K562 (cell line): ENCODE measurements around the gene KCNK3. TPM values are rescaled to one million over a fixed set of nuclear protein-coding genes. Genes with fewer than 3 reads are reported as not detected.

Experiments used
- ATAC-seq: fragments of 200-7000 bp; cut with Tn5 transposase; 3 replicates; pipeline ENCODE4 v1.9.1; 2020; ENCODE audit warnings: moderate library complexity
- BruUV-seq: library from RNA; stranded (reverse); fragments of 400-500 nt; replicated peaks from 2 replicates; lab custom pipeline; 2021; lab: Mats Ljungman, UMichigan
- CTCF ChIA-PET: fragments of 300-600 bp; formaldehyde crosslinking; extraction: SDS; loops from one replicate; lab custom pipeline; 2021; ENCODE audit warnings: low intra/inter-chr PET ratio; lab: Yijun Ruan, JAX
- POLR2A ChIA-PET: fragments of 300-600, 350-650 bp; sonication (Branson Sonifier 250); formaldehyde crosslinking; extraction: SDS; loops from one replicate; lab custom pipeline; 2021; ENCODE audit warnings: antibody characterized with exemption, inconsistent platforms; lab: Yijun Ruan, JAX
- DNase-seq, 4 experiments: peaks; one replicate each; pipeline versions ENCODE4 v3.0.0 to v3.0.0-alpha.2; 2011 to 2018; ENCODE audit warnings: low spot score in 3 of 4, mixed read lengths in 3 of 4; ENCODE audit errors: extremely low read depth in 1 of 4
- FAIRE-seq: peaks from 2 replicates; lab custom pipeline; 2011; peaks lifted over from hg19 to GRCh38; lab: Jason Lieb, UNC
- H2AFZ ChIP-seq: 2 replicates; pipeline ENCODE4 v1.6.0; 2011; ENCODE audit warnings: low read depth, low read length, control low read depth, inconsistent platforms
- H3K27ac ChIP-seq: fragments of 200-600 bp; 3 replicates; pipeline ENCODE4 v1.8.0; 2011; ENCODE audit warnings: low read depth, mild to moderate bottlenecking, control low read depth, inconsistent platforms, low read length, moderate library complexity, mixed read lengths; ENCODE audit errors: extremely low read depth
- H3K27me3 ChIP-seq, 2 experiments: fragments of 300-600 bp in 1 of 2; 2 replicates in 1 of 2; 3 replicates in 1 of 2; pipeline versions ENCODE4 v1.6.0 to v1.8.0; 2011; ENCODE audit warnings: inconsistent platforms in 2 of 2, low read length in 2 of 2, mild to moderate bottlenecking in 1 of 2, mixed read lengths in 1 of 2, moderate library complexity in 1 of 2; ENCODE audit not compliant: control insufficient read depth in 2 of 2, insufficient read depth in 2 of 2
- H3K36me3 ChIP-seq: fragments of 300-600 bp; 3 replicates; pipeline ENCODE4 v1.8.0; 2011; ENCODE audit warnings: mild to moderate bottlenecking, low read length, inconsistent platforms; ENCODE audit not compliant: control insufficient read depth, insufficient read depth
- H3K4me1 ChIP-seq, 2 experiments: fragments of 200-600 bp in 1 of 2; replicated peaks in 1 of 2; 2 replicates in 1 of 2; 3 replicates in 1 of 2; pipeline versions ENCODE4 v1.5.1 to v1.8.0; 2011; ENCODE audit warnings: inconsistent platforms in 2 of 2, low read length in 2 of 2, mild to moderate bottlenecking in 1 of 2, mixed read lengths in 1 of 2, moderate library complexity in 1 of 2; ENCODE audit not compliant: control insufficient read depth in 2 of 2, insufficient read depth in 2 of 2
- H3K4me2 ChIP-seq: 2 replicates; pipeline ENCODE4 v1.6.1; 2011; ENCODE audit warnings: low read length, control low read depth, inconsistent platforms, mixed read lengths; ENCODE audit not compliant: insufficient read depth
- H3K4me3 ChIP-seq: fragments of 200-600 bp; sonication (generic), shearing (Covaris generic); 2 replicates; pipeline ENCODE4 v1.5.1; 2016; ENCODE audit warnings: control low read depth, inconsistent platforms
- H3K79me2 ChIP-seq: fragments of 200-600 bp; 3 replicates; pipeline ENCODE4 v1.8.0; 2011; ENCODE audit warnings: low read length, inconsistent platforms; ENCODE audit not compliant: control insufficient read depth, insufficient read depth
- H3K9ac ChIP-seq, 2 experiments: 2 replicates each; pipeline versions ENCODE4 v1.6.0 to v1.6.1; 2011; ENCODE audit warnings: low read depth in 2 of 2, low read length in 2 of 2, control low read depth in 1 of 2, inconsistent platforms in 1 of 2, mild to moderate bottlenecking in 1 of 2, mixed read lengths in 1 of 2; ENCODE audit not compliant: insufficient read depth in 1 of 2
- H3K9me1 ChIP-seq: one replicate; pipeline ENCODE4 v1.6.0; 2011; ENCODE audit warnings: inconsistent platforms, mild to moderate bottlenecking, low read length, moderate library complexity; ENCODE audit not compliant: control insufficient read depth, insufficient read depth
- H3K9me3 ChIP-seq: replicated peaks from 2 replicates; pipeline ENCODE4 v1.5.1; 2011; ENCODE audit warnings: low read depth, low read length, inconsistent platforms; ENCODE audit not compliant: control insufficient read depth, insufficient read depth
- H4K20me1 ChIP-seq: replicated peaks from 2 replicates; pipeline ENCODE4 v1.6.1; 2011; ENCODE audit warnings: low read length, inconsistent platforms, mixed read lengths; ENCODE audit not compliant: control insufficient read depth, insufficient read depth
- BACH1 ChIP-seq: fragments of 200-800 bp; sonication (Bioruptor generic); IDR thresholded peaks from 2 replicates; pipeline ENCODE4 v1.6.1; 2016; ENCODE audit warnings: missing genetic modification characterization, missing compliant biosample characterization
- BCL6 ChIP-seq: fragments of 250-450 bp; sonication (Bioruptor Pico); IDR thresholded peaks from 2 replicates; pipeline ENCODE4 v1.4.0; 2020
- DLX4 ChIP-seq: fragments of 250-450 bp; sonication (Bioruptor Pico); IDR thresholded peaks from 2 replicates; pipeline ENCODE4 v1.6.1; 2021; ENCODE audit warnings: mild to moderate bottlenecking
- MAFK ChIP-seq: IDR thresholded peaks from 2 replicates; pipeline ENCODE4 v1.6.1; 2011; ENCODE audit warnings: low read length, improper control_type of control experiment
- NR2C1 ChIP-seq, 2 experiments: fragments of 450-650 bp; IDR thresholded peaks; 2 replicates each; pipeline ENCODE4 v1.6.1; 2017; ENCODE audit warnings: mild to moderate bottlenecking in 2 of 2, antibody characterized with exemption in 1 of 2, inconsistent platforms in 1 of 2, missing compliant biosample characterization in 1 of 2, missing genetic modification characterization in 1 of 2
- PHTF2 ChIP-seq: fragments of 250-450 bp; sonication (Bioruptor Pico); IDR thresholded peaks from 2 replicates; pipeline ENCODE4 v1.5.0; 2021; ENCODE audit warnings: mild to moderate bottlenecking
- RUNX1 ChIP-seq: sonication (generic); IDR thresholded peaks from 2 replicates; pipeline ENCODE4 v1.6.1; 2016; ENCODE audit warnings: antibody characterized with exemption, low read depth
- SREBF2 ChIP-seq: sonication (generic); formaldehyde crosslinking; IDR thresholded peaks from 2 replicates; pipeline ENCODE4 v1.4.0; 2020; ENCODE audit warnings: mild to moderate bottlenecking, missing genetic modification reagents
- WHSC1 ChIP-seq: IDR thresholded peaks from one replicate; pipeline ENCODE4 v1.6.1; 2012; ENCODE audit warnings: low read length, control low read depth, inconsistent platforms
- XRCC3 ChIP-seq: fragments of 450-650 bp; IDR thresholded peaks from 2 replicates; pipeline ENCODE4 v1.6.1; 2017; ENCODE audit warnings: mild to moderate bottlenecking, moderate library complexity
- ZBTB1 ChIP-seq: sonication (generic); formaldehyde crosslinking; IDR thresholded peaks from 2 replicates; pipeline ENCODE4 v1.8.1; 2023; ENCODE audit warnings: missing genetic modification reagents, low read depth, mild to moderate bottlenecking, borderline replicate concordance
- ZEB2 ChIP-seq: fragments of 450-650 bp; IDR thresholded peaks from 2 replicates; pipeline ENCODE4 v1.6.1; 2016
- ZNF224 ChIP-seq: sonication (generic); formaldehyde crosslinking; IDR thresholded peaks from 2 replicates; pipeline ENCODE4 v1.8.0; 2022; ENCODE audit warnings: mild to moderate bottlenecking, missing genetic modification reagents
- ZNF668 ChIP-seq: fragments of 250-450 bp; sonication (Bioruptor Pico); IDR thresholded peaks from 2 replicates; pipeline ENCODE4 v1.8.0; 2022; ENCODE audit warnings: mild to moderate bottlenecking, inconsistent platforms
- ZNF707 ChIP-seq: fragments of 250-450 bp; sonication (Bioruptor Pico); conservative IDR thresholded peaks from 2 replicates; pipeline ENCODE4 v1.8.0; 2022; ENCODE audit warnings: inconsistent platforms, mild to moderate bottlenecking, moderate library complexity
- WGBS: fragments of 100-300 bp; shearing (Covaris generic); methylation state at CpG from one replicate; pipeline ENCODE4 v1.1.6; 2016; ENCODE audit warnings: low coverage, mixed read lengths; ENCODE audit not compliant: insufficient coverage; ENCODE audit errors: missing lambda C conversion rate; 5-methylcytosine and 5-hydroxymethylcytosine counted together
- in situ Hi-C: fragments of 300-500 bp; cut with MboI; formaldehyde crosslinking; loops from 4 replicates; pipeline ENCODE4 v1.15.0; 2018; ENCODE audit warnings: inconsistent platforms, mixed read lengths
- intact Hi-C: fragments of 100-400 bp; cut with micrococcal nuclease; formaldehyde crosslinking; loops from 2 replicates; pipeline ENCODE4 v1.14.2; 2022
- polyA plus RNA-seq, 8 experiments: library from polyadenylated mRNA; depleted of rRNA in 4 of 8; stranded (reverse) in 5 of 8; unstranded in 3 of 8; fragments of >200 nt; fragmentation: Nextera tagmentation in 2 of 8; fragmentation: Illumina TruSeq in 1 of 8; extraction: Ambion mirVana in 2 of 8; extraction: Trizol in 1 of 8; gene quantifications; 2 replicates each; pipeline versions ENCODE4 v1.2.1 to v1.2.3, GENCODE V29; 2011 to 2014; ENCODE audit warnings: inconsistent platforms in 1 of 8, missing spikeins in 1 of 8
- total RNA-seq, 7 experiments: library from RNA; depleted of rRNA in 6 of 7; stranded (reverse); fragments of >200 nt in 6 of 7; fragmentation: Illumina TruSeq in 2 of 7; extraction: Trizol in 2 of 7; gene quantifications; 2 replicates each; pipeline versions ENCODE4 v1.2.1 to v1.2.3, GENCODE V29; 2011 to 2021; ENCODE audit warnings: low replicate concordance in 1 of 7
- TF ChIP-seq, protein P1 (sequence below): sonication (generic); IDR thresholded peaks from 2 replicates; pipeline ENCODE4 v1.6.1; 2016

KCNK3 gene
- total and polyA plus RNA-seq, 9 of the 15 experiments (the other 6 are each of a cell fraction or from before 2014, with no cell fraction given): 0.01 to 0.20 (median 0.07) TPM; not detected in 5

- intact Hi-C loops: no loop called here
- H3K4me2 ChIP-seq: no peak overlapping the region
- CTCF ChIA-PET: no interaction called here
- peaks cover 5% of the 10 kb centered on the region; the same call in 1 of the 2 replicates for H4K20me1 ChIP-seq
- no peak overlapping the region for H3K27ac ChIP-seq
- FAIRE-seq (no peak), ATAC-seq (no peak), DNase-seq (no peak)
- peaks cover 0 to 4% of the 10 kb centered on the region in 2 experiments; a peak in 1 of 5 replicates for H3K4me1 ChIP-seq
- no peak overlapping the region for H2AFZ ChIP-seq
- POLR2A ChIA-PET: interaction anchor here (0.6 kb wide), 1 partner anchor 10 kb away, joined by 3 read pairs; no protein-coding TSS in a partner anchor
- no peak overlapping the region for H3K4me3 ChIP-seq
- H3K79me2 ChIP-seq: no peaks in the 10 kb centered on the region
- no peak overlapping the region for H3K9ac ChIP-seq
- in situ Hi-C loops: no loop called here
- no peaks in the 10 kb centered on the region for H3K36me3 ChIP-seq
- H3K9me3 ChIP-seq: no peaks in the 10 kb centered on the region
- H3K27me3 ChIP-seq: peaks cover 5 to 75% of the 10 kb centered on the region in 2 experiments; a peak in 4 of 5 replicates
- 7% methylated on average over 17 of the region's 17 CpGs for WGBS
- BruUV-seq: no TSS peak
- H3K9me1 ChIP-seq: no peaks in the 10 kb centered on the region
- TF ChIP-seq BCL6 (no peak), ZEB2 (no peak), PHTF2 (CRISPR knock-in tag) (no peak), ZNF668 (no peak), ZNF224 (CRISPR knock-in tag) (no peak), ZBTB1 (CRISPR knock-in tag) (no peak), DLX4 (CRISPR knock-in tag) (no peak), NR2C1 (IDR thresholded peaks at IDR 0.05) (no peak), NR2C1 (tag; IDR thresholded peaks at IDR 0.05) (no peak), WHSC1 (no peak), RUNX1 (no peak), BACH1 (tag) (no peak), XRCC3 (no peak), ZNF707 (CRISPR knock-in tag) (no peak), SREBF2 (CRISPR knock-in tag) (no peak), MAFK (no peak)
- TF ChIP-seq, protein P1, sequence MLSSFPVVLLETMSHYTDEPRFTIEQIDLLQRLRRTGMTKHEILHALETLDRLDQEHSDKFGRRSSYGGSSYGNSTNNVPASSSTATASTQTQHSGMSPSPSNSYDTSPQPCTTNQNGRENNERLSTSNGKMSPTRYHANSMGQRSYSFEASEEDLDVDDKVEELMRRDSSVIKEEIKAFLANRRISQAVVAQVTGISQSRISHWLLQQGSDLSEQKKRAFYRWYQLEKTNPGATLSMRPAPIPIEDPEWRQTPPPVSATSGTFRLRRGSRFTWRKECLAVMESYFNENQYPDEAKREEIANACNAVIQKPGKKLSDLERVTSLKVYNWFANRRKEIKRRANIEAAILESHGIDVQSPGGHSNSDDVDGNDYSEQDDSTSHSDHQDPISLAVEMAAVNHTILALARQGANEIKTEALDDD: no peak
These were observed 18.4 kb downstream of the KCNK3 start for GRCh38 chr2:26710743-26711456.
